ENCODE results near the gene SULT4A1. TPM values are rescaled to one million over a fixed set of nuclear protein-coding genes. Genes with fewer than 3 reads are reported as not detected.

SULT4A1 gene
- total RNA-seq, 5 donors from 2014 or later (not counting 1 experiment from before 2014, with no cell fraction given), result not detected

- ChIA-PET CTCF (no interaction called here), POLR2A (no interaction called here)
- peaks cover 0 to 49% of the 10 kb centered on the region in 2 experiments for H3K27me3 ChIP-seq (replicated peaks in 1 of 2; ENCODE audit: control insufficient read depth in 2 of 2, extremely low read depth in 1 of 2, insufficient read depth in 2 of 2, low read length in 1 of 2)
- WGBS (ENCODE audit: insufficient coverage), result 58% methylated on average over 15 of the region's 16 CpGs
- Mint-ChIP-seq H3K27me3 (peaks cover 15 to 28% of the 10 kb centered on the region in 2 donors), H3K4me1 (no peaks in the 10 kb centered on the region), H3K4me3 (no peak overlapping the region), H3K9me3 (no peaks in the 10 kb centered on the region), H3K36me3 (no peaks in the 10 kb centered on the region), H3K27ac (no peak overlapping the region)
- H3K36me3 ChIP-seq (ENCODE audit: control insufficient read depth in 2 of 2, extremely low read depth in 1 of 2, insufficient read depth in 1 of 2, low read length in 1 of 2), result no peaks in the 10 kb centered on the region
- H3K27ac ChIP-seq (ENCODE audit: low read length), result no peak overlapping the region
- H3K9me3 ChIP-seq, result no peaks in the 10 kb centered on the region
- DNase-seq, result no peak
- no peak overlapping the region for H3K4me3 ChIP-seq (ENCODE audit: control insufficient read depth in 1 of 2, extremely low read depth in 1 of 2, low read length in 1 of 2)
- H3K4me1 ChIP-seq (ENCODE audit: control insufficient read depth in 1 of 2, extremely low read depth in 1 of 2, insufficient read depth in 2 of 2, low read length in 2 of 2), result no peaks in the 10 kb centered on the region
- no peak for ATAC-seq (replicated peaks in 1 of 4)
Measured at GRCh38 chr22:43848366-43849171, 13.7 kb downstream of the SULT4A1 start.

GRCh38 chr22:43847376-43848289, 14.7 kb downstream of the SULT4A1 start:
- Histone ChIP-seq H3K27ac (ENCODE audit: low read length) (no peak overlapping the region), H3K9me3 (no peaks in the 10 kb centered on the region), H3K36me3 (ENCODE audit: control insufficient read depth in 2 of 2, extremely low read depth in 1 of 2, insufficient read depth in 1 of 2, low read length in 1 of 2) (no peaks in the 10 kb centered on the region), H3K4me3 (ENCODE audit: control insufficient read depth in 1 of 2, extremely low read depth in 1 of 2, low read length in 1 of 2) (no peak overlapping the region), H3K27me3 (replicated peaks in 1 of 2; ENCODE audit: control insufficient read depth in 2 of 2, extremely low read depth in 1 of 2, insufficient read depth in 2 of 2, low read length in 1 of 2) (peaks cover 0 to 42% of the 10 kb centered on the region in 2 experiments), H3K4me1 (ENCODE audit: control insufficient read depth in 1 of 2, extremely low read depth in 1 of 2, insufficient read depth in 2 of 2, low read length in 2 of 2) (no peaks in the 10 kb centered on the region)
- no peak overlapping the region for H3K27ac Mint-ChIP-seq
- POLR2A ChIA-PET, result no interaction called here
- CTCF ChIA-PET, result no interaction called here
- no peaks in the 10 kb centered on the region for H3K36me3 Mint-ChIP-seq
- no peak overlapping the region for H3K4me3 Mint-ChIP-seq
- WGBS (ENCODE audit: insufficient coverage), result 65% methylated on average over 12 of the region's 14 CpGs
- DNase-seq, result no peak
- ATAC-seq (replicated peaks in 1 of 4), result no peak
- no peaks in the 10 kb centered on the region for H3K4me1 Mint-ChIP-seq
- H3K9me3 Mint-ChIP-seq, result no peaks in the 10 kb centered on the region
- peaks cover 10 to 24% of the 10 kb centered on the region in 2 donors for H3K27me3 Mint-ChIP-seq

GRCh38 chr22:43846966-43847365, 15.3 kb downstream of the SULT4A1 start:
- Histone ChIP-seq H3K4me1 (ENCODE audit: control insufficient read depth in 1 of 2, extremely low read depth in 1 of 2, insufficient read depth in 2 of 2, low read length in 2 of 2) (no peaks in the 10 kb centered on the region), H3K36me3 (ENCODE audit: control insufficient read depth in 2 of 2, extremely low read depth in 1 of 2, insufficient read depth in 1 of 2, low read length in 1 of 2) (no peaks in the 10 kb centered on the region), H3K27ac (ENCODE audit: low read length) (no peak overlapping the region), H3K4me3 (ENCODE audit: control insufficient read depth in 1 of 2, extremely low read depth in 1 of 2, low read length in 1 of 2) (no peak overlapping the region), H3K9me3 (no peaks in the 10 kb centered on the region), H3K27me3 (replicated peaks in 1 of 2; ENCODE audit: control insufficient read depth in 2 of 2, extremely low read depth in 1 of 2, insufficient read depth in 2 of 2, low read length in 1 of 2) (peaks cover 0 to 37% of the 10 kb centered on the region in 2 experiments)
- ChIA-PET POLR2A (no interaction called here), CTCF (no interaction called here)
- H3K9me3 Mint-ChIP-seq, result no peaks in the 10 kb centered on the region
- no peaks in the 10 kb centered on the region for H3K36me3 Mint-ChIP-seq
- DNase-seq (no peak), ATAC-seq (replicated peaks in 1 of 4) (no peak)
- no peak overlapping the region for H3K27ac Mint-ChIP-seq
- H3K27me3 Mint-ChIP-seq, result peaks cover 10 to 24% of the 10 kb centered on the region in 2 donors
- 82% methylated on average over 6 of the region's 11 CpGs for WGBS (ENCODE audit: insufficient coverage)
- no peaks in the 10 kb centered on the region for H3K4me1 Mint-ChIP-seq
- H3K4me3 Mint-ChIP-seq, result no peak overlapping the region

- H3K4me1 Mint-ChIP-seq, result no peaks in the 10 kb centered on the region
- H3K27ac Mint-ChIP-seq, result no peak overlapping the region
- POLR2A ChIA-PET, result no interaction called here
Measured at GRCh38 chr22:43845981-43846380, 16.3 kb downstream of the SULT4A1 start.

GRCh38 chr22:43844560-43845545, 17.5 kb downstream of the SULT4A1 start:
- no peak for ATAC-seq (replicated peaks in 1 of 4)
- Mint-ChIP-seq H3K27ac (no peak overlapping the region), H3K36me3 (no peaks in the 10 kb centered on the region), H3K4me3 (no peak overlapping the region), H3K9me3 (no peaks in the 10 kb centered on the region), H3K27me3 (peaks cover 0 to 8% of the 10 kb centered on the region in 2 donors), H3K4me1 (no peaks in the 10 kb centered on the region)
- Histone ChIP-seq H3K36me3 (ENCODE audit: control insufficient read depth in 2 of 2, extremely low read depth in 1 of 2, insufficient read depth in 1 of 2, low read length in 1 of 2) (no peaks in the 10 kb centered on the region), H3K4me3 (ENCODE audit: control insufficient read depth in 1 of 2, extremely low read depth in 1 of 2, low read length in 1 of 2) (no peak overlapping the region), H3K4me1 (ENCODE audit: control insufficient read depth in 1 of 2, extremely low read depth in 1 of 2, insufficient read depth in 2 of 2, low read length in 2 of 2) (no peaks in the 10 kb centered on the region), H3K27ac (ENCODE audit: low read length) (no peak overlapping the region), H3K27me3 (replicated peaks in 1 of 2; ENCODE audit: control insufficient read depth in 2 of 2, extremely low read depth in 1 of 2, insufficient read depth in 2 of 2, low read length in 1 of 2) (peaks cover 0 to 35% of the 10 kb centered on the region in 2 experiments), H3K9me3 (no peaks in the 10 kb centered on the region)
- ChIA-PET POLR2A (no interaction called here), CTCF (no interaction called here)
- DNase-seq, result no peak
- 82% methylated on average over 31 of the region's 31 CpGs for WGBS (ENCODE audit: insufficient coverage)

More at GRCh38 chr22:43845981-43846380, 16.3 kb downstream of the SULT4A1 start:
- Histone ChIP-seq H3K4me1 (ENCODE audit: control insufficient read depth in 1 of 2, extremely low read depth in 1 of 2, insufficient read depth in 2 of 2, low read length in 2 of 2) (no peaks in the 10 kb centered on the region), H3K27ac (ENCODE audit: low read length) (no peak overlapping the region), H3K4me3 (ENCODE audit: control insufficient read depth in 1 of 2, extremely low read depth in 1 of 2, low read length in 1 of 2) (no peak overlapping the region), H3K27me3 (replicated peaks in 1 of 2; ENCODE audit: control insufficient read depth in 2 of 2, extremely low read depth in 1 of 2, insufficient read depth in 2 of 2, low read length in 1 of 2) (peaks cover 0 to 35% of the 10 kb centered on the region in 2 experiments), H3K36me3 (ENCODE audit: control insufficient read depth in 2 of 2, extremely low read depth in 1 of 2, insufficient read depth in 1 of 2, low read length in 1 of 2) (no peaks in the 10 kb centered on the region), H3K9me3 (no peaks in the 10 kb centered on the region)
- 90% methylated on average over 11 of the region's 11 CpGs for WGBS (ENCODE audit: insufficient coverage)
- no peaks in the 10 kb centered on the region for H3K36me3 Mint-ChIP-seq
- ATAC-seq (replicated peaks in 1 of 4) (no peak), DNase-seq (no peak)
- no peaks in the 10 kb centered on the region for H3K9me3 Mint-ChIP-seq
- no peak overlapping the region for H3K4me3 Mint-ChIP-seq
- peaks cover 8 to 16% of the 10 kb centered on the region in 2 donors for H3K27me3 Mint-ChIP-seq
- CTCF ChIA-PET, result no interaction called here
